Activated T-cell treated with anti-CD3 and anti-CD28 coated beads, Interleukin-2, amount 50 U/mL, for 72 hours (primary cell): ENCODE data around the gene TFAP2A. TPM values are rescaled to one million over a fixed set of nuclear protein-coding genes. Genes with fewer than 3 reads are reported as not detected.
A peak's percentile ranks its signal among the peaks of the same experiment; 100 is the strongest.

ENCODE experiments used
- ATAC-seq, 2 donors: fragments of 150-1000 bp; cut with Tn5 transposase; replicated peaks in 1 of 2; 2 replicates each; pipeline ENCODE4 v1.10.0; 2021; ENCODE audit warnings: moderate library complexity in 2 of 2, mild to moderate bottlenecking in 1 of 2
- DNase-seq, 2 donors: peaks; one replicate each; pipeline ENCODE4 v3.0.0; 2021 to 2022; ENCODE audit warnings: mixed read lengths in 1 of 2
- H3K27ac Mint-ChIP-seq: one replicate; pipeline ENCODE4 v1.8.0; 2022; ENCODE audit warnings: mild to moderate bottlenecking, moderate library complexity, mixed read lengths
- H3K27me3 Mint-ChIP-seq: one replicate; pipeline ENCODE4 v1.8.0; 2022; ENCODE audit warnings: low read depth, mixed read lengths
- H3K36me3 Mint-ChIP-seq, 2 donors: one replicate each; pipeline ENCODE4 v1.8.0; 2022; ENCODE audit warnings: mixed read lengths in 2 of 2, mild to moderate bottlenecking in 1 of 2; ENCODE audit not compliant: insufficient read depth in 2 of 2
- H3K4me1 Mint-ChIP-seq: one replicate; pipeline ENCODE4 v1.8.0; 2022; ENCODE audit warnings: low read depth, mixed read lengths
- H3K4me3 Mint-ChIP-seq, 2 donors: one replicate each; pipeline ENCODE4 v1.8.0; 2022; ENCODE audit warnings: mild to moderate bottlenecking in 2 of 2, mixed read lengths in 2 of 2, moderate library complexity in 2 of 2
- H3K9me3 Mint-ChIP-seq, 2 donors: one replicate each; pipeline ENCODE4 v1.8.0; 2022; ENCODE audit warnings: mixed read lengths in 2 of 2
- total RNA-seq, 2 donors: library from RNA; stranded (reverse); gene quantifications; one replicate each; pipeline ENCODE4 v1.2.3, GENCODE V29; 2022

Gene TFAP2A
- total RNA-seq, 2 donors from 2014 or later, result 0.35 to 0.36 TPM

- Mint-ChIP-seq H3K27ac (no peak overlapping the region), H3K36me3 (peaks cover 14 to 22% of the 10 kb centered on the region in 2 donors), H3K9me3 (peaks cover 6 to 9% of the 10 kb centered on the region in 2 donors), H3K27me3 (peaks cover 96% of the 10 kb centered on the region), H3K4me3 (no peak overlapping the region), H3K4me1 (peaks cover 28% of the 10 kb centered on the region)
- DNase-seq (no peak), ATAC-seq (no peak)
These were observed 27.9 kb downstream of the TFAP2A start for GRCh38 chr6:10386756-10387654.

- Mint-ChIP-seq H3K36me3 (peaks cover 12 to 22% of the 10 kb centered on the region in 2 donors), H3K9me3 (peaks cover 6 to 9% of the 10 kb centered on the region in 2 donors), H3K4me3 (no peak overlapping the region), H3K27me3 (peaks cover 94% of the 10 kb centered on the region), H3K27ac (no peak overlapping the region), H3K4me1 (peaks cover 29% of the 10 kb centered on the region)
- no peak for DNase-seq
- ATAC-seq, result no peak
These were observed 28.7 kb downstream of the TFAP2A start for GRCh38 chr6:10386220-10386619.

GRCh38 chr6:10385524-10386132 lies 29.2 kb downstream of the TFAP2A start:
- H3K4me1 Mint-ChIP-seq, result peaks cover 33% of the 10 kb centered on the region
- DNase-seq (no peak), ATAC-seq (no peak)
- H3K9me3 Mint-ChIP-seq, result peaks cover 6 to 9% of the 10 kb centered on the region in 2 donors
- no peak overlapping the region for H3K27ac Mint-ChIP-seq
- peaks cover 11 to 22% of the 10 kb centered on the region in 2 donors for H3K36me3 Mint-ChIP-seq
- no peak overlapping the region for H3K4me3 Mint-ChIP-seq
- H3K27me3 Mint-ChIP-seq, result peaks cover 94% of the 10 kb centered on the region

GRCh38 chr6:10384610-10385523 lies 30.0 kb downstream of the TFAP2A start:
- peak overlapping the region; percentile 72 for H3K27ac Mint-ChIP-seq

GRCh38 chr6:10384091-10384609 lies 30.7 kb downstream of the TFAP2A start:
- Mint-ChIP-seq H3K36me3 (peaks cover 5 to 11% of the 10 kb centered on the region in 2 donors), H3K27ac (peak overlapping the region; percentile 72), H3K4me1 (peaks cover 28% of the 10 kb centered on the region), H3K4me3 (peak overlapping the region in 1 of 2 donors; percentile 0), H3K27me3 (peaks cover 87% of the 10 kb centered on the region), H3K9me3 (peaks cover 1 to 2% of the 10 kb centered on the region in 2 donors)
- DNase-seq (no peak), ATAC-seq (no peak)

More at GRCh38 chr6:10384610-10385523, 30.0 kb downstream of the TFAP2A start:
- Mint-ChIP-seq H3K36me3 (peaks cover 8 to 15% of the 10 kb centered on the region in 2 donors), H3K4me1 (peaks cover 31% of the 10 kb centered on the region), H3K27me3 (peaks cover 94% of the 10 kb centered on the region), H3K4me3 (peak overlapping the region in 1 of 2 donors; percentile 0), H3K9me3 (peaks cover 4 to 7% of the 10 kb centered on the region in 2 donors)
- ATAC-seq, result no peak
- DNase-seq, result no peak

- ATAC-seq (no peak), DNase-seq (no peak)
- Mint-ChIP-seq H3K9me3 (peaks cover 1 to 2% of the 10 kb centered on the region in 2 donors), H3K4me3 (peak overlapping the region; percentile 1 to 15), H3K36me3 (peaks cover 5 to 9% of the 10 kb centered on the region in 2 donors), H3K27me3 (peaks cover 80% of the 10 kb centered on the region), H3K4me1 (peaks cover 28% of the 10 kb centered on the region), H3K27ac (peak overlapping the region; percentile 72)
These were observed 31.4 kb downstream of the TFAP2A start for GRCh38 chr6:10383331-10384090.

GRCh38 chr6:10382728-10383330 lies 32.0 kb downstream of the TFAP2A start:
- Mint-ChIP-seq H3K4me1 (peaks cover 28% of the 10 kb centered on the region), H3K27ac (peak overlapping the region; percentile 5), H3K9me3 (peaks cover 1 to 2% of the 10 kb centered on the region in 2 donors), H3K4me3 (peak overlapping the region; percentile 1 to 15), H3K27me3 (peaks cover 79% of the 10 kb centered on the region), H3K36me3 (peaks cover 5 to 9% of the 10 kb centered on the region in 2 donors)
- ATAC-seq (no peak), DNase-seq (no peak)

GRCh38 chr6:10382322-10382721 lies 32.6 kb downstream of the TFAP2A start:
- Mint-ChIP-seq H3K4me3 (peak overlapping the region; percentile 1 to 15), H3K27ac (no peak overlapping the region), H3K27me3 (peaks cover 79% of the 10 kb centered on the region), H3K9me3 (peaks cover 1 to 2% of the 10 kb centered on the region in 2 donors), H3K4me1 (peaks cover 28% of the 10 kb centered on the region), H3K36me3 (peaks cover 5 to 9% of the 10 kb centered on the region in 2 donors)
- ATAC-seq, result no peak
- DNase-seq, result no peak

GRCh38 chr6:10381830-10382208 lies 33.1 kb downstream of the TFAP2A start:
- Mint-ChIP-seq H3K4me3 (peak overlapping the region; percentile 1 to 15), H3K4me1 (peaks cover 28% of the 10 kb centered on the region), H3K27ac (no peak overlapping the region), H3K36me3 (peaks cover 5 to 9% of the 10 kb centered on the region in 2 donors), H3K9me3 (peaks cover 1 to 2% of the 10 kb centered on the region in 2 donors), H3K27me3 (peaks cover 79% of the 10 kb centered on the region)
- no peak for ATAC-seq
- no peak for DNase-seq

- H3K27me3 Mint-ChIP-seq, result peaks cover 74% of the 10 kb centered on the region
These were observed 33.6 kb downstream of the TFAP2A start for GRCh38 chr6:10381133-10381829.

GRCh38 chr6:10375391-10375969 lies 39.4 kb downstream of the TFAP2A start:
- Mint-ChIP-seq H3K27ac (no peak overlapping the region), H3K4me1 (no peaks in the 10 kb centered on the region), H3K9me3 (no peaks in the 10 kb centered on the region), H3K4me3 (no peak overlapping the region), H3K27me3 (peaks cover 29% of the 10 kb centered on the region), H3K36me3 (no peaks in the 10 kb centered on the region)
- ATAC-seq (no peak), DNase-seq (no peak)

More at GRCh38 chr6:10381133-10381829, 33.6 kb downstream of the TFAP2A start:
- Mint-ChIP-seq H3K36me3 (peaks cover 5 to 9% of the 10 kb centered on the region in 2 donors), H3K9me3 (peaks cover 1 to 2% of the 10 kb centered on the region in 2 donors), H3K27ac (no peak overlapping the region), H3K4me3 (peak overlapping the region in 1 of 2 donors; percentile 25), H3K4me1 (peaks cover 28% of the 10 kb centered on the region)
- ATAC-seq (peak; percentile 32 to 62), DNase-seq (peak in 1 of 2 donors; percentile 37)
